ENCODE data around the gene BCL2L12. TPM values are rescaled to one million over a fixed set of nuclear protein-coding genes. Genes with fewer than 3 reads are reported as not detected.

BCL2L12 gene
- total RNA-seq, 1 donor from 2014 or later = 7.5 TPM

DNA sequence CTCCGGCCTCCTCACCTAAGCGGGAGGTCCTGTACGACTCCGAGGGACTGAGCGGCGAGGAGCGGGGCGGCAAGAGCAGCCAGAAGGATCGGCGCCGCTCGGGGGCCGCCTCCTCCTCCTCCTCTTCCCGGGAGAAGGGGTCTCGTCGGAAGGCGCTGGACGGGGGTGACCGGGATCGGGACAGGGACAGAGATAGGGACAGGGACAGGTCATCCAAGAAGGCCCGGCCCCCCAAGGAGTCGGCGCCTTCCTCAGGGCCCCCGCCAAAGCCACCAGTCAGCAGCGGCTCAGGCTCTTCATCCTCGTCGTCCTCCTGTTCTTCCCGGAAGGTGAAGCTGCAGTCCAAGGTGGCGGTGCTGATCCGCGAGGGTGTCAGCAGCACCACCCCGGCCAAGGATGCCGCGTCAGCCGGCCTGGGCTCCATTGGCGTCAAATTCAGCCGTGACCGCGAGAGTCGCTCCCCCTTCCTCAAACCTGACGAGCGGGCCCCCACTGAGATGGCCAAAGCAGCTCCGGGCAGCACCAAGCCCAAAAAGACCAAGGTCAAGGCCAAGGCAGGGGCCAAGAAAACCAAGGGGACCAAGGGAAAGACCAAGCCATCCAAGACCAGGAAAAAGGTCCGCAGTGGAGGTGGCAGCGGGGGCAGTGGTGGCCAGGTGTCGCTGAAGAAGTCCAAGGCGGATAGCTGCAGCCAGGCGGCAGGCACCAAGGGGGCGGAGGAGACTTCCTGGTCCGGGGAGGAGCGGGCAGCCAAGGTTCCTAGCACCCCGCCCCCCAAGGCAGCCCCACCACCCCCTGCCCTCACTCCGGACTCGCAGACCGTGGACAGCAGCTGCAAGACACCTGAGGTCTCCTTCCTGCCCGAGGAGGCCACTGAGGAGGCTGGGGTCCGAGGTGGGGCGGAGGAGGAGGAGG is 12.9 kb upstream of the BCL2L12 start:
- Mint-ChIP-seq H3K4me3 (ENCODE audit: unreplicated experiment) (no peak overlapping the region), H3K36me3 (ENCODE audit: unreplicated experiment) (no peaks in the 10 kb centered on the region), H3K27me3 (ENCODE audit: unreplicated experiment) (peaks cover 5% of the 10 kb centered on the region), H3K9me3 (ENCODE audit: unreplicated experiment) (peaks cover 9% of the 10 kb centered on the region), H3K27ac (ENCODE audit: unreplicated experiment) (no peak overlapping the region), H3K4me1 (ENCODE audit: low read depth, unreplicated experiment) (peaks cover 12% of the 10 kb centered on the region)
- TF ChIP-seq CTCF (IDR thresholded peaks at IDR 0.05; ENCODE audit: partially characterized antibody, unreplicated experiment) = no peak
- DNase-seq = no peak

DNA sequence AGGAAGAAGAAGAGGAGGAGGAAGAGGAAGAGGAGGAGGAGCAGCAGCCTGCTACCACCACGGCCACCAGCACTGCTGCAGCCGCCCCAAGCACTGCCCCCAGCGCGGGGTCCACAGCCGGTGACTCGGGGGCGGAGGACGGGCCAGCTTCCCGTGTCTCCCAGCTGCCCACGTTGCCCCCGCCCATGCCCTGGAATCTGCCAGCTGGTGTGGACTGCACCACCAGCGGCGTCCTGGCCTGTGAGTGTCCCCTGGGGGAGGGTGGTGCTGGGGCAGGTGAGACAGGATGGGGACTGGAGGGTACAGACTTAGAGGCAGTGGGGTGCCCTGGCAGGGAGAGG is 12.3 kb upstream of the BCL2L12 start:
- Mint-ChIP-seq H3K36me3 (ENCODE audit: unreplicated experiment) (no peaks in the 10 kb centered on the region), H3K27me3 (ENCODE audit: unreplicated experiment) (peaks cover 5% of the 10 kb centered on the region), H3K27ac (ENCODE audit: unreplicated experiment) (no peak overlapping the region), H3K9me3 (ENCODE audit: unreplicated experiment) (peaks cover 9% of the 10 kb centered on the region), H3K4me1 (ENCODE audit: low read depth, unreplicated experiment) (peaks cover 12% of the 10 kb centered on the region), H3K4me3 (ENCODE audit: unreplicated experiment) (no peak overlapping the region)
- TF ChIP-seq CTCF (IDR thresholded peaks at IDR 0.05; ENCODE audit: partially characterized antibody, unreplicated experiment) = no peak
- no peak for DNase-seq

DNA sequence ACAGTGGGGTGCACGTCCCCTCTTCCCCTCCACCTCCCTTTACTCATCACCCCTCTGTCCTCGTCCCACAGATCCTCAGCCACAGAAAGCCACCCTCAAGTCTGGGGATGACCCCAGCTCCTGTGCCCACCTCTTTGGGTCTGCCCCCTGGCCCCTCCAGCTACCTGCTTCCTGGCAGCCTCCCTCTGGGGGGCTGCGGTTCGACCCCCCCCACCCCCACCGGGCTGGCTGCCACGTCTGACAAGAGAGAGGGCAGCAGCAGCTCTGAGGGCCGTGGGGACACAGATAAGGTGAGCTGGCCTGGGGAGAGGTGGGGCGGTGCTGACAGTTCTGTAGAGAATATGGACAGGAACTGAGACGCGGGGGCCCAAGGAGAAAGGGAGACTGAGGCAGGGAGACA is 11.2 kb upstream of the BCL2L12 start:
- H3K4me1 Mint-ChIP-seq (ENCODE audit: low read depth, unreplicated experiment) = peaks cover 12% of the 10 kb centered on the region
- H3K27me3 Mint-ChIP-seq (ENCODE audit: unreplicated experiment) = peaks cover 5% of the 10 kb centered on the region
- H3K9me3 Mint-ChIP-seq (ENCODE audit: unreplicated experiment) = peaks cover 9% of the 10 kb centered on the region
- no peak overlapping the region for H3K27ac Mint-ChIP-seq (ENCODE audit: unreplicated experiment)
- no peak overlapping the region for H3K4me3 Mint-ChIP-seq (ENCODE audit: unreplicated experiment)
- no peaks in the 10 kb centered on the region for H3K36me3 Mint-ChIP-seq (ENCODE audit: unreplicated experiment)
- TF ChIP-seq CTCF (IDR thresholded peaks at IDR 0.05; ENCODE audit: partially characterized antibody, unreplicated experiment) = no peak
- no peak for DNase-seq

DNA sequence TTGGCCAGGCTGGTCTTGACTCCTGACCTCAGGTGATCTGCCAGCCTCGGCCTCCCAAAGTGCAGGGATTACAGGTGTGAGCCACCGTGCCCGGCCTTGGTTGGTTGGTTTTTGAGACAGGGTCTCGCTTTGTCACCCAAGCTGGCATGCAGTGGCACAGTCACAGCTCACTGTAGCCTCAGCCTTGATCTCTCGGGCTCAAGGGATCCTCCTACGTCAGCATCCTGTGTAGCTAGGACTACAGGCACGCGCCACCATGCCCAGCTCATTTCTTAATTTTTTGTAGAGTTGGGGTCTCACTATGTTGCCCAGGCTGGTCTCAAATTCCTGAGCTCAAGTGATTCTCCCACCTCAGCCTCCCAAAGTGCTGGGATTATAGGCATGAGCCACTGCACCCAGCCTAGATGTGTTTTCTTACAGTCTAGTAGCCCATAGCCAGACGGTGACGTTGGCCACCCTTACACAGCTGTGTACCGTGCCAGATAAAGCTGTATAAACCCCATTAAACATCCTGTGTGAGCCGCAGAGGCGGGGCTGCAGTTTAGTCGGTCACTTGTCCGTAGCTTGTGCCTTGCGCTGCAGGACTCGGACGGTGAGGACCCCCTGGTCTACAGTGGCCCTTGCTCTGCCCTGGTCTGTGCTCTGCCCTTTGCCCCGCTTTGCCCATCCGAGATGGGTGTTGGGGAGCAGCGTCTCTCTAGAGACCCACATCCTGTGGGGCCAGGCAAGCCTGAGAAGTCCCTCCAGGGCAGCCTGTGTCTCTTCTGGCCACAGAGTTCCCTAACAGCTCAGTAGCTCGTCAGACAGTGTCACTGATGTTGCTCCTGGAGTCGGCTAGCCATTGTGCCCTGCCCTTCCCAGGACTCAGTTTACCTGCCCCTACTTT is 9.9 kb upstream of the BCL2L12 start:
- peak overlapping the region; percentile 59 for H3K4me3 Mint-ChIP-seq (ENCODE audit: unreplicated experiment)
- no peaks in the 10 kb centered on the region for H3K36me3 Mint-ChIP-seq (ENCODE audit: unreplicated experiment)
- peaks cover 12% of the 10 kb centered on the region for H3K4me1 Mint-ChIP-seq (ENCODE audit: low read depth, unreplicated experiment)

More for the DNA sequence above, 9.9 kb upstream of the BCL2L12 start:
- peaks cover 5% of the 10 kb centered on the region for H3K27me3 Mint-ChIP-seq (ENCODE audit: unreplicated experiment)
- H3K9me3 Mint-ChIP-seq (ENCODE audit: unreplicated experiment) = peaks cover 9% of the 10 kb centered on the region
- no peak for DNase-seq
- H3K27ac Mint-ChIP-seq (ENCODE audit: unreplicated experiment) = peak overlapping the region; percentile 55
- TF ChIP-seq CTCF (IDR thresholded peaks at IDR 0.05; ENCODE audit: partially characterized antibody, unreplicated experiment) = no peak

All from glutamatergic neuron (in vitro differentiated cells).